Measurements from ENCODE around the gene MFAP2.
A peak's percentile ranks its signal among the peaks of the same experiment; 100 is the strongest.

Gene MFAP2

DNA sequence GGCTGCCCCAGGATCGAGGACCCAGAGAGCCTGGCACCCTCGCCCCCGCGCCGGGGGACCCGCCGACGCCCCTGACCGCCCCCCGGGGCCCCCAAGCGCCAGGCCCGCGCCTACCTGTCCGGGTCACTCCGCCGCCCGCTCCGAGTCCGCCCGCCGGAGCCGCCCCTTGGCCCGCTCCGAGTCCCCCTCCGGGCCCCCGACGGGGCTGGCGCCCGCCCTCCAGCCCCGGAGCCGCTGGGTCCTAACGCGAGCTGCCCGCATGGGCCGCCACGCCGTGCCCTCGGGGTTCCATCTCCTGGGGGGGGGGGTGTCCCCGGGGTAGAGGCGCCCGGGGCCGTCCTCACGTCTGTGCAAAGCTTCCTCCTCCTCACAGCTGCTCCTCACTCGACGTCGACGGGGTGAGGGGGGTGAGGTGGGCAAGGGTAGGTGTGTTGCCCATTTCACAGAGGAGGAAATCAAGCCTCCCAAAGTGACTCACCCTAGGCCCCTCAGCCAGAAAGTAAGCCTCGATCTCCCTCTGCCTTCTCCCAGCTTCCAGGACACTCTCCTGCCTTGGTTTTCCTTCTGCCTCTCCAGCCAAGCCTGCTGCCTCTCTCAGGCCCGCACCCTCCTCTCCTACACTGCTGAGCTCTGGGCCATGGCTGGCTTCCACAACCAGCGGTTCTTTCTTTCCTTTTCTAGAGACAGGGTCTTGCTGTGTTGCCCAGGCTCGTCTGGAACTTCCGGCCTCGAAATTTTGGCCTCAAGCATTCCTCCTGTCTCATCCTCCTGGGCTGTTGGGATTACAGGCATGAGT lies at the start of gene MFAP2:
Gene MFAP2, minus strand, starts transcription at position 148 of the 796 bp plus-strand sequence. CDS start 2,347 bp downstream, outside the sequence.
- no peak for DNase-seq (ENCODE audit: low read depth in 2 of 2)

DNA sequence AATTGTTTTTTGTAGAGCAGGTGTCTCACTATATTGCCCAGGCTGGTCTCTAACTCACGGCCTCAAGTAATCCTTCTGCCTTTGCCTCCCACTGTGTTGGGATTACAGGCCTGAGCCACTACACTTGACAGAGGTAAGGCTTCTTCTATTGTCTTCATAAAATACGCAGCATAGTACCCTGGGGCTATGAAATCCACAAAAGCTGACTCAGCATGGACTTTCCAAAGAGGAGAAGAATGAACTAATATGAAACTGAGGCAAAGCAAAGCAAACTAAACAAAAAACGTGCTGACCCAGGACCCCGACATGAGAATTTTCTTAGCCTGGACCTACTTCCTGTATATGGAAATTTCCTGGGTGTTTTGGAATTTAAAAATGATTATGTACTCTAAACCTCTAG lies 49.8 kb upstream of the MFAP2 start:
- no peak for DNase-seq (ENCODE audit: low read depth in 2 of 2)

DNA sequence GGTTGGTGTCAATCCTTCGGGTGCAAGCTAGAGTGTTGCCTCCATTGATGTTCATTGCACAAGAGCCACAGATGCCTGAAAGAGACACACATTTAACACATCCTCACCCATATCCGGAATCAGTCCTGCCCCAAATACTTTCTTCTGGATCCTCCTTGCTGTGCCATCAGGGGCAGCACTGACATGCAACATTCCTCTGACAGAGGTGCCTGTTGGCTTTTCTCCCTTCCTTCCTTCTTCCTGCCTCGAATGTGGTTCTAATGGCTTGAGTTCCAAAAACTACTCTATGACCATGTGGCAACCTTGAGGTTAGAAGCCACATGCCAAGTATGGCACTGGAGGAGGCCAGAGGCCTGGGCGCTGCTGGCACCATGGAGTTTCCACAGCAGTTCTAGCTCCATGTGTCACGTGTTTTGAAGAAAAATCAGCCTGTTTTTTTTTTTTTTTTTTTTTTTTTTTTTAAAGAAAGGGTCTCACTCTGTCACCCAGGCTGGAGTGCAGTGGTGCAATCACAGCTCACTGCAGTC lies 48.3 kb upstream of the MFAP2 start:
- DNase-seq (ENCODE audit: low read depth in 2 of 2): no peak

GRCh38 chr1:17027900-17028299 lies 47.5 kb upstream of the MFAP2 start:
- DNase-seq (ENCODE audit: low read depth in 2 of 2): no peak

- DNase-seq (ENCODE audit: low read depth in 2 of 2): no peak
Observed at GRCh38 chr1:17027403-17027802, 47.0 kb upstream of the MFAP2 start.

DNA sequence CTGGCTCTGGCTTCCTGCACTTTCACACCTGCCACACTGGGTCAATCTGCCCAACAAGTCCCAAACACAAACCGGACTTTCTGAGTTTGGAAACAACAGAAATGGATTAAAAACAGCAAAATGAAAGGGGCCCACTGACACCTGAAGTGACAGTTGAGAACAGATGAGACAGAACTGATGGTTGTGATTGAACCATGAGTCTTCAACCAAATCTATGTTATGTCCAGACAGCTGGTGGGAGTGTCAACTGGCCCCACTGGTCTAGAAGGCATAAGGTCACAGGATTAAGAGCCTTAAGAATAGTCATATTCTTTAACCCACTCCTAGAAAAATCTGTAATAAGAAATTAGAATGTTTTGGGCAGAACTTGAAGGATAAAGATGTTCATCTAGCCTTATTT lies 44.3 kb upstream of the MFAP2 start:
- no peak for DNase-seq (ENCODE audit: low read depth in 2 of 2)

DNA sequence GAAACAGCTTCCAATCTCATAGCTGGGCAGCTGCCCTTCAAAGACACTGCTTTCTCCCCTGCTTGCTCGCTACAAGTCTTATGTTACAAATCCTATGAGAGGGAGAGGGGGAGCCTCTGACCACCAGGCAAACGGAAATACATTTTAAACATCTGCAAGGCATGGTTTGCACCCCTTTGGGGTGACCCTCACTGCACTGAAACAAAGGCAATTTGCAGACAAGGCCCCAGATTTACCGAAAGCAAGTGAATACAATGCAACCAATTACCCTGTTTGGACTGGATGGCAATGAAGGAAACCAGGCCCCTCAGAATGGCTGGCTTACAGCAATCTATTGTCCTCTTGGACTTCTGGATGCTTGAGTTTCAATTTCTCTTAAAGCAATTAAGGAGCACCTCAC lies 43.2 kb upstream of the MFAP2 start:
- DNase-seq (ENCODE audit: low read depth in 2 of 2): no peak

DNA sequence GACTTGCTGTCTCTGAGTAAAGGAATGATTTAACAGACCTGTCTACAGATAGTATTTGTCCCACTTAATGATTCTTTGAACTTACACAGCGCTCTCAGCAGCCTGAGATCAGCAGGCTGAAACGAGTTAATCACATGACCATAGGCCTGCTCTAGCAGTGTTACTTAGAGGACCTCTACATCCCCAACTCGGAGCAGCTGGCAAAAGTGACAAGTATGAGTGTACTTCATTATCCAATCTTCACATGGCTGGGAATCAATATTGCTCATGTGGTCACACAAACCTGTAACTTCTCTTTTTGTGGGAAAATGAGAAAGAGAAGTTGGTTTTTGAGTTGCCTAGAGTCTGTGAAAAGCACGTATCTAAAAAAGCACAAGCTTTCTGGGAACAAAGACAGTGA lies 42.7 kb upstream of the MFAP2 start:
- no peak for DNase-seq (ENCODE audit: low read depth in 2 of 2)

DNA sequence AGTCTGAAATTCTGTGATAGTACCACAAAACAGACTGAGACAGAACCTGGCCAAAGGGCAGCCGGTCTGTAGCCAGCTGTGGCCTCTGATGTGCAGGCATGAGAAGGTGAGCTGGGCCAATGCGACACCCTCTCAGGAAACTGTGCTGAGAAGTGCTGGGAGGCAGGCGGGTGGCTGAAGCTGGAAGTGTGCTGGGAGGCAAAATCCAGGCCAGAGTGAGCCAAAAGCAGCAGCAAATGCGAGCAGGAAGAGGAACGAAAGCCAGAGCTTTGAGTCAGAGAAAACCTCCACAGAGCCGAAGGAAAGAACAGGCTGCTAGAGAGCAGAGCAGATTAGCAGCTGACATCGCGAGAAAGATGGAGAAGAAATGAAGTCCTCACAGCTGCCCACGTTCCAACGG lies 41.5 kb upstream of the MFAP2 start:
- no peak for DNase-seq (ENCODE audit: low read depth in 2 of 2)

DNA sequence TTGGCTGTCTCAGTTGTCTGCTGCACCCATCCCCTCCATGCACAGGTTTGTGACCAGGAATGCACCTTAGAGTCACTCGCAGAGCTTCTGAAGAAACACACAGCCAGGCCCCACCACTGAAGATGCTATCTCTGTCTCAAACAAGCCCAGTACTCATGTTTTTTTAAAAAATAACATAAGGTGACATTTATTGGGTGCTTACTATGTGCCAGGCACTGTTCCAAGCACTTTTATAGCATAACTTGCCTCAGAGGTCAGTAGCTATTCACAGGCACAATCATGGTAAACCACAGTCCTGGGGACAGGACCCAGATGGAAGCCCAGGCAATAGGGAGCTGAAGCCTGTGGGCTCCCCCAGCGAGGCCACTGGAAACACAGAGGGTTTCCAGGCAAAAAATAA lies 40.1 kb upstream of the MFAP2 start:
- no peak for DNase-seq (ENCODE audit: low read depth in 2 of 2)

GRCh38 chr1:17018849-17019248 lies 38.4 kb upstream of the MFAP2 start:
- DNase-seq (ENCODE audit: low read depth in 2 of 2): no peak

- DNase-seq (ENCODE audit: low read depth in 2 of 2): no peak
Observed at GRCh38 chr1:17017435-17017834, 37.0 kb upstream of the MFAP2 start.

GRCh38 chr1:17016317-17016661 lies 35.9 kb upstream of the MFAP2 start:
- no peak for DNase-seq (ENCODE audit: low read depth in 2 of 2)

DNA sequence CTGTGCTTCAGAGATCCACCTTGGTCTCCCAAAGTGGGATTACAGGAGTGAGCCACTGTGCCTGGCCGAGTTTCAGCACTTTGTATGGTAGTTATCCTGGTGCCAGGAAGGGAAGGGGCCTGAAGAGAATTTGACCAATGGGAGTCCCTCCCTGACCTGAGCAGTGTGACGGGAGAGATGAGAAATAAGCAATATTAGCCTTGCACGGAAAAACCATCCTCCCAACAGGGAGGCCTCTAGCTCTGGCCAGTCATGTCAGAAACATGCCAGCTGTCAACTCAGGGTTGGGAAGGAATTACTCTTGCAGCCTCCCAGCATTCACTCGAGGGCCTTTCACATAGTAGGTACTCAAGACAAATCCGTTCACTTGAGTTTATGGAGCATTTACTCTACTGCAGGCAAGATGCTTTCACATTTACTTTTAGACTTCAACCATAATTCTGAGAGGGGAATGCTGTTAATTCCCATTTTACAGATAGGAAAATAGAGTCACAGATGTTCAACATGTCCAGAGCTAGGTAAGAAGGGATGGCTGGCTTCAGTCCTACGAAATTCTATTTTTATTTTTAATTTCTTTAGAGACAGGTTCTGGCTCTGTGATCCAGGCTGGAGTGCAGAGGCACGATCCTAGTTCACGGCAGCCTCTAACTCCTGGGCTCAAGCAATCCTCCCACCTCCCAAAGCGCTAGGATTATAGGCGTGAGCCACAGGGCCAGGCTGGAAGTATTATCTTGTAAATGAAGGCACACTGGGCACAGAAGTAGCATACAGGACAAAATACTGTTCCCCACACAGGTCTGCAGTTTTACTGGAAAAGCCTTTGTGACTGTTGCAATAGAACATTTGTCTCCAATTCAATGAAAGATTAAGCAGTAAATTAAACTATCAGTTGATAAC lies 34.5 kb upstream of the MFAP2 start:
- no peak for DNase-seq (ENCODE audit: low read depth in 2 of 2)

DNA sequence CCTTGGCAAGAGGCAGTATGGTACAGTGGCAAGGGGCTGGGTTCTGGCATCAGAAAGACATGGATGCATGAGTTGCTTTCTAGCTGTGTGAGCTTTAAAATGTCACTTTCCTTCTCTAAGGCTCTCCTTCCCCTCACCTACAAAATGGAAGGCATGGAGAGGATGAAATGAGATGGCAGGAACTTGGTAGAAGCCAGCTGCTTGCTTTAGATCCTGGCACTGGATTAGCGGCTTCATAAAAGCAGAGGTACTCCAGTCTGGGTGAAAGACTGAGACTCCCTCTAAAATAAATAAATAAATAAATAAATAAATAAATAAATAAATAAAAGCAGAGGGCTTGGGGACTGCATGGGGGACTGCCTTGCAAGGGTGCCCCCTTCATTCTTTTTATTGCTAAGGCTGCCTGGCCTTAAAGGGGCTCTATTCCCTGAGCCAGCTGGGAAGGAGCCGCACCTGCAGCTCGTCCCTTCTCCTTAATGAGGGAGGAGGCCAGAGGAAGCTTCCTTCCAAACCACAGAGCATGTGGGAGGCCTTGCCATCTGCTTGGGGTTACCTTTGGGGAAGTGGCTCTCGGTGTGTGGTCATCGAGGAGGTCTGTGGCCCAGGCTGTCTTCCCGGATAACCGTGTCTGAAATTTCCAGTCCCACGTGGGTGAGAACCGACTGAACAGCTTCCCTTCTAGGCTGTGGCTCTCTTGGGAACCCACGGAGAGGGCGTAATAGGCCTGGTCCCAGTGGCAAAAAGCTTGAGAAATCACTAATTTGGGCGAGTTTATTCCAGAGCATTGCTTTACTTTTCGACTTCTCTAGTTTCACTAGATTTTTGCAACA lies 33.3 kb upstream of the MFAP2 start:
- no peak for DNase-seq (ENCODE audit: low read depth in 2 of 2)

DNA sequence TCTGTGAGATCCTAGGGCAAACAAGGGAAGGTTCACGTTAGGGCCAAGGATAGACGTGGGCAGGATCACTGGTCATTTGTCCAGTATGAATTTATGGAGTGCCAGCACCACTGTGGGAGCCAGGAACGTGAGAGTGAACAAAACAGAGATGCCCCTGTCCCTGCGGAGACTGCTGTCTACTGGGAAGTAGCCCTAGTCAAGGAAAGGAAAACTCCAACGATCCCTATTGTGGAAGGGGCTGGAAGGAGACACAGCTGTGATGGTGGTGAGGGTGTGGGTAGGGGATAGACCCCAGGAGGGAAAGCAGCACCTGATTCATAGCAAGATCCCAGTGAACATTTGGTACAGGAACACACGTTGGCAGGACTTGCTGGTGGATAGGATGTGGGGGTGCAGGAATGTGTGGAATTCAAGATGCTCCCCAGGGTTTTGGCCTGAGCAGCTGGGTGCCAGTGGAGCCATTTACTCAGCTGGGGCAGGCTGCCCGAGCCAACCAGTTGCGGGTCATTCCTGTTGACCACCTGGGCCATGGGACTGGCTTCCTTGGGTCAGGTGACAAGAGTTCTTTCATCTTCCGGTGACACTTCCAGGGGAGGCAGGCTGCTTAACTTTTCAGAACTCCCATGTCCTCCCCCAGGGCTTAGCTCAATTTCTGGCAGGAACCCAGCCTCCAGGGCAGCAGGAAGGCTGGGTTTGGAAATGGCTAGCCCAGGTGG lies 32.5 kb upstream of the MFAP2 start:
- DNase-seq (ENCODE audit: low read depth in 2 of 2): no peak

DNA sequence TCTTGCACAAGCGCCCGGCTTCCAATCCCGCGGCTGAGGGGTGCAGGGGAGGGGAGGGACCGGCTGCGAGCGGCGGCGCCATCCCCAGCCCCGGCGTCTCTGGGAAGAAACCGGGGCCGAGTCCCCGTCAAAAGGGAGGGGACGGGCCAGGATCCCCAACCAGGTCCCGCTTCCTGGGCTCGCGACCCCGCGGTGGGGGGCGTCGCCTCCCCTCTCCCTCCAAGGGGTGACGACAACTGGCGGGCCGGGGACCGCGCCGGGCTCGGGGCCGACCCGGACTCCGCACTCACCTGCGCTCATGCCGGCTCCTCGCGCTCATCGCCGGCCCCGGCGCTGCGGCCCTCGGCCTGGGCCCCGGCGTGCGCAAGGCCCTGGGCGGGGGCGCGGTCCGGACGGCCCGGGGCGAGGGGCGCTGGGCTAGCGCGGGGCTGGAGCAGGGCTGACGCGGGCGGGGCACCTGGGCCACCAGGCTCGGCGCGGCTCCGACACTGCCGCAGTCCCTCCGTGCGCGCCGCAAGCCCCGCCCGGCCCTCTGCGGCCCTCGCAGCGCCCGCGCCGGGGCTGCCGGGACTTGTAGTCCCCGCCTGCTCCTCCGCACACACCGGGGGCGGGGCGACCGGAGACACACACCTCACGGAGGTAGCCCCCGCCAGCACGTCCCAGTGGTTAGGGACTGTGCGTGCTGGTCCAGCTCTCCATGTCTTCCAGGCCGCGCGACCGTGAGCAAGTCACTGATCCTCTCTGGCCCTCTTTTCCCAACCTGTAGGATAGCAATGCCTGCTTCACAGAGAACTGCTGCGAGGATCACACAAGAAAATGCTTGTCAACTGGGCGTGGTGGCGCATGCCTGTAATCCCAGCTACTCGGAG lies 31.3 kb upstream of the MFAP2 start, which contains the start of gene ATP13A2:
Gene ATP13A2, minus strand, starts transcription at position 490 of the 869 bp plus-strand sequence. Its CDS starts 190 bp downstream, at position 300.
- DNase-seq (ENCODE audit: low read depth in 2 of 2): peak; percentile 48 to 83

DNA sequence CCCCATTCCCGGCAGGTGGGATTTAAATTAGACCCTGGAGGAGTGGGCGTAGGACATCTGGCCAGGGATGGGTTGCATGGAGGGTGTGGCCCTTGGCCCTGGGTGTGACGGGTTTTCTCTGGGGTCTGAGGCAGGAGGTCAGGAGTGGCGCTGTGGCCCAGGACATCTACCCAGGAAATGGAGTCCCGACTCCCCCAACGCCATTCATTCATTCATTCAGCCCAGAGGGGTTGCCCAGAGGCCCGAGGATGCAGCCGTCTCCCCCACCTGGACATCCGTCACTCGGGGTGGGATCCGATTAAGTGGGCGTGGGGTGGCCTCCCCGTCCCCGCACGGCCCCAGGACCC lies 30.6 kb upstream of the MFAP2 start:
- DNase-seq (ENCODE audit: low read depth in 2 of 2): no peak

- DNase-seq (ENCODE audit: low read depth in 2 of 2): no peak
Observed at GRCh38 chr1:17009706-17010105, 29.3 kb upstream of the MFAP2 start.

DNA sequence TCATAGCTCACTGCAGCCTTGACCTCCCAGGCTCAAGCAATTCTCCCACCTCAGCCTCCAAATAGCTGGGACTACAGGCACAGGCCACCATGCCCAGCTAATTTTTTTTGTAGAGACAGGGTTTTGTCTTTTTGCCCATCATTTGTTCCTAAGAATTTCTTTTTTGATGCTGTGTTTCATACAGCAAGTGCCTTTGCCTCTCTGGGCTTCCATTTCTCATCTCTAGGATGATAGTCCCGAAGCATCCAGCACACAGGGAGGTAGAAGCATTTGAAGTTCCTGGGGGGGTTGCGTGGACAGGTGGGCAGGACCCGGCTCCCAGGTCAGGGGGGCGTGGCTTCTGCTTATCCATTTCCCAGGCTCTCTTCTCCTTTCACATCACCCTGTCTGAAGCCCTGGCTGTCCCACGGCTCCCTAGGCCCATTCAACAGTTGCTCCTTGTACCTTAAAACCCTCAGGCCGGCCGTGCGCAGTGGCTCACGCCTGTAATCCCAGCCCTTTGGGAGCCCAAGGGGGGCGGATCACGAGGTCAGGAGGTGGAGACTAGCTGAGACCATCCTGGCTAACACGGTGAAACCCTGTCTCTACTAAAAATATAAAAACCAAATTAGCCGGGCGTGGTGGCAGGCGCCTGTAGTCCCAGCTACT lies 27.9 kb upstream of the MFAP2 start:
- no peak for DNase-seq (ENCODE audit: low read depth in 2 of 2)
